NCI-H524 treated with DMSO at 0.1 percent for 48 hours (cell line): ENCODE results near the gene C16orf46.
"Not testable (repeated sequence)": the region's sequence is repeated elsewhere in the genome, so short reads cannot be mapped to it uniquely, and the experiment has no call there.

ENCODE experiments used
- DNase-seq: peaks from one replicate; lab custom pipeline; 2025; lab: John Stamatoyannopoulos, UW

The C16orf46 gene

DNA sequence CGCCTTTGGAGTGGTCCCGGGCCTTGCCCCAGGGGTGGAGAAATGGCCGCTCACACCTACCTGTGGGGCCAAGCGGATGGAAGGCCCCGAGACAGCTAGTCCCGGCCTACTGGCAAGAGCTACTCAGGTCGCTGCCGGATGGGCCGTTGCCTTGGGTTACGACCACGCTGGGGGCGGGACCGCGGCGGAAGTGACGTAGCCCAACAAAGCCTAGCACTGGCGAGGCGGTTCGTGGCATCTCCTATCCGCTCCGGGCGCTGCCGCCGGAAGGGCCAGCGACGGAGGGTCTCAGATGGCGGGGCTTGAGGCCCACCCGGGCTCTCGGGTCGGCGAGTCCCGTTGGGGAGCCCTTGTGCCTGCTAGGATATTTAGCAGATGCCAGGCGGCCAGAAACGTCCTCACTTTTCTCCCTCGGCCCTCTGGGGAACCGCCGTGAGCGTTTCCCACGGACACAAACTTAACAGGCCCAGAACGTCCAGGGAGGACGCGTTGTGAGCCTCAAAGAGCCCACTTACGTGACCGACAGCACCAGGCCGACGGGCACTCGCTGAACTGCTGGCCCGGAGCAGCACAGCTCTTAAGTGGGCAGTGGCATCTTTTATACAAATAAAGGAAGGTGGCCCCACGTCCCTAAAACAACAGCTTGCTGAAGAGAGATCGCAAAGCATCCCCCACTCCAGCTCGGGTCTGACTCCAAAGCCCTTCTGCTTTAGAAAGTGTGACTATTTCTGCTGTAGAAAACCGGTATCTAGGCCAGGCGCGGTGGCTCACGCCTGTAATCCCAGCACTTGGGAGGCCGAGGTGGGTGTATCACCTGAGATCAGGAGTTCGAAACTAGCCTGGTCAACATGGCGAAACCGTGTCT lies at the start of gene C16orf46:
Gene C16orf46, minus strand, starts transcription at position 163 of the 865 bp plus-strand sequence. CDS start 13,283 bp downstream, outside the sequence.
- DNase-seq, result peak; percentile 72

DNA sequence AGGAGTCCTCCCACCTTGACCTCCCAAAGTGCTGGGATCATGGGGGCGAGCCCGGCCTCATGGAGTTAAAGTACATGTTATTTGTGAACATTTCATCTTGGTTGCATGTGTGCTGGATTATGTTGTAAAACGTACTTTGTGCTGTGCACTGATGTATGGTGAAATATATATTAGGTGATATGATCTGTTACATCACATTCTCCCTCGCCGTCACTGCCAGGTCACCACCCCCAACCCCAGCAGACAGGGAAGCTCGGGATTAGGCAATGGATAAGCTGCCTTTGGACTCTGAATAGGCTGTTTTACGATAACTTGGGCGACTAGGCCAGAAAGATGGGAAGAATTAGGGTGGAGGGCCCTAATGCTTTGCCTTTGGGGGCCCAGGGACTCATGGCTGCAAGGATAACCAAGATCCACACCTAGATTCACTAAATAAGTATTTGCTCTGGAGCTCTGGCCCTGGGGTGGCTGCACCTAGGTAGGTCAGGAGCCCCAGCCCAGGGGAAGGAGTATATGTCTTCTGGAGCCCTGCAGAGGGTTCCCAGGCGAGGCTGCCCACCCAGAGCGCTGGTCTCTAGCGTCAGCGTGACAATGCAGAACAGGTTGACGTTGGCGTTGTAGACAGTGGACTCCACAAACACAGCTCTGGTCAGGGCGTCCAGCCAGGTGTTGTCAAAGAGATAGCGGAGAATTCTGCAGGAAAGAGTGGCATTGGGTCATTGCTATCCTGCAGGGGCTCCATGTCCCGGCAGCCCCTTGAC lies 46.2 kb upstream of the C16orf46 start:
- DNase-seq, result no peak

DNA sequence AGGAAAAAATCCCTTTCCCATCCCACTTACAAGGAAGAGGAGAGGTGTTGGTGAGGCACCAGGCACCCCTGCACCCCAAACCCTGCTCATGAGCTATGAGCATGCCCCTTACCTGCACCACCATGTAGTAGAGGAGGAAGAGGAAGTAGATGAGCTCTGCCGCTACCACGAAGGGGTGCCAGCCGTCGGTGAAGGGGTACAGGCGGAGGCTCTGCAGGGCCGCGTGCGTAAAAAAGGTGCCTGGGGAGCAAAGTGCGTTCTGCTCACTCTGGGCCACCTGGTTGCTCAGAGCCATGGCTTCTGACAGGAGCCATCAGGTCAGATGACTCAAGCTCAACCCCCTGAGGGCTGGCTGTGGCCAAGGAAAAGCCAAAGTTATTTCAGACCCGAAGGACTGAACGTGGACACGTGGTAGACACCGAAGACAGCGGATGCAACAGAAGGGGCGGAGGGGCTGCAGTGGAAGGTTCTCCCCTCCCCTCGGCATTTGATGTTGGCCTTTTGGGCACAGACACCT lies 44.5 kb upstream of the C16orf46 start:
- DNase-seq, result no peak

DNA sequence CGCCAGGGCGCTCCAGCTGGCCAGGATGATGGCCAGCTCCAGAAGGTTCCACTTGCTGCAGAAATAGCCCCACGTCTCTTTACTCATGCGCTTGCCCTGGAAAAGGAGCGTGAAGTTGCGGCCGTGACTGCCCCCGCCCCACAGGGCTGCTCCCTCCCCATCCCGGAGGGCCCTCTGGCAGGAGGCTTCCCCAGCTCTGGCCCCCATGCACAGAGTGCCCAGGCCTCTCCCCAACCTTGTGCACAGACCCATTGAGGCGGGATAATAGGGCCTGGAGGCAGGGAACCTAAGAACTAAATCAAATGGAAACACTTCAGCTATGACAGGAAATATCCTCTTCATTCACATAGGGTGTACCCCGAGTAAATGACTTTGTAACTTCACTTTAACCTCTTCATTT lies 40.4 kb upstream of the C16orf46 start:
- DNase-seq, result no peak

- DNase-seq, result no peak
These were observed 39.2 kb upstream of the C16orf46 start for GRCh38 chr16:81116285-81116684.

- no peak for DNase-seq
These were observed 35.4 kb upstream of the C16orf46 start for GRCh38 chr16:81112453-81112852.

GRCh38 chr16:81109274-81109673 lies 32.2 kb upstream of the C16orf46 start:
- DNase-seq, result not testable (repeated sequence)

- DNase-seq, result no peak
These were observed 30.5 kb upstream of the C16orf46 start for GRCh38 chr16:81107511-81107910.

DNA sequence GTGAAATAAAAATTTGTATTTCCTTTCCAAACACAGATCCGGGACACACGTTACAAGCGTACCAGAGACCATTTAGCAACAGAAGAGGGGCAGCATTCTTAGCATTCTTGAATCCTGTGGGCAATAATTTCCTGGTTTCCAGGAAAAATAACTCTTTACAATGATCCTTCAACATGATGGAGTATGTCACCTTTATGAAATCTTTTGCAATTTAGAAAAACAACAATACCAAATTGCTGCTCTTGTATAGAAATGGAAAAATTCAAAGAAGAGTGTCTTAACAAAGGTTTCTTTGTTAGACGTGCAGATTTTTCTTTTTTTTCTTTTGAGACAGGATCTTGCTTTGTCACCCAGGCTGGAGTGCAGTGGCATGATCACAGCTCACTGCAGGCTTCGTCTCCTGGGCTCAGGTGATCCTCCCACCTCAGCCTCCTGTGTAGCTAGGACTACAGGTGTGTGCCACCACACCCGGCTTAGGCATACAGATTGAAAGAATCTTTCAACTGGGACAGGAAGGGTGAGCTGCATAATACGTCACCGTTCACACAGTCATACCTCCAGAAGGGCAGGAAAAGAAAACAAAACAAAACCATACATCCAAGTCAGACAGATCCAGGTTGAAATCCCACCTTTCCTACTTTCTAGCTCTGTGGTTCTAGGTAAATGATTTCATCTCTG lies 29.9 kb upstream of the C16orf46 start:
- DNase-seq, result no peak

GRCh38 chr16:81105946-81106345 lies 28.9 kb upstream of the C16orf46 start:
- DNase-seq, result no peak

- no peak for DNase-seq
These were observed 24.7 kb upstream of the C16orf46 start for GRCh38 chr16:81101702-81102101.

DNA sequence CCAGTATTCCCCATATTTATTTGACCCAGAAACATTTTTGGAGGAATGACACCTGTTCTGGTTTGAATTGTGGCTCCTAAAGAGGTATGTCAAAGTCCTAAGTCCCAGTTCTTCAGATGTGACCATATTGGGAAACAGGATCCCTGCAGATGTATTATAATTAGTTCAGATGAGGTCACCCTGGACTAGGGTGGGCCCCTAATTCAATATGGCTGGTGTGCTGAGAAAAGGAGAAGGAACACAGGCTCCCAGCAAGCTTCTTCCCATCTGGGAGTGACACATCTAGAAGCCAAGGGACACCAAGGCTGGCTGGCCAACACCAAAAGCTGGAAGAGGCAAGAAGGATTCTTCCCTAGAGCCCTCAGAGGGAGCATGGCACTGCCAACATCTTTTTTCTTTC lies 22.9 kb upstream of the C16orf46 start:
- no peak for DNase-seq

GRCh38 chr16:81097230-81097629 lies 20.2 kb upstream of the C16orf46 start:
- DNase-seq, result no peak

DNA sequence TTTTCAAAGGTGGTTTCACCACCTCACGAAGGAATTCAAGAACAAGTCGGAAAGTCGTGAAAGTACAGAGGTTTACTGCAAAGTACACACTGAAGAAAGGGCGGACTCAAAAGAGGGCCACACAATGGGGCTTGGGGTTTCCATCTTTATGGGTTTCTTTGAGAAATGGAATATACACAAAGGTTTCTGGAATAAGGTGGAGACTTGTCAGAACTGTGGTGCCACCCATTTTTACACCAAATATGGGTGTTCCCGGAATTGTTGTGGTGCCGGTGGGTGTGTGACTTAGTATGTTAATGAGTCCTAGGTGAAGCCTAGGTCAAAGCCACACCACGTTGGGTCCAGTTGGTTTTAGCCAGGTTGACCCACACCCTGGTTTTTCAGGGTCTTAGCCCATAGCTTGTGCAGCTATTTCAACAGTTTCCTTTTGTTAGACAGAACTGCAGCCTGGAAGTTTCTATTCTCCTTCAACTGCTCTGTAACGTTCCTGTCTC lies 19.7 kb upstream of the C16orf46 start:
- no peak for DNase-seq

- DNase-seq, result peak; percentile 90
These were observed 19.1 kb upstream of the C16orf46 start, which contains the start of gene GCSH for GRCh38 chr16:81095953-81096714. TSS of gene GCSH (minus strand) at chr16:81096395. CDS start at chr16:81096278, 117 bp downstream.

DNA sequence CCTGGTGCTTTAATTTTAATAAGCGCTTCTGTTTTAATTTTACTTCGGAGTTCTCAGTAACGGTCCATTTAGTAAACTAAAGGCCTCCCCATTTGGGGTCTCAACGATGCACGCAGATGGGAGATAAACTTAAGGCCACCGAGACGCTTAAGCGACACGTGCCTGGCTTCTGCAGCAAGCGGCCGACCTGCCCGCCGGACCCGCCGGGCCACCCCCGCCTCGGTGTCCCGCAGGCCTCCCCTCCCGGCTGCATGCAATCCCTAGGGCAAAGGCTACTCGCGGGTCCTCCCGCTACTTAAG lies 18.6 kb upstream of the C16orf46 start:
- DNase-seq, result no peak

GRCh38 chr16:81094771-81095251 lies 17.8 kb upstream of the C16orf46 start:
- DNase-seq, result no peak

DNA sequence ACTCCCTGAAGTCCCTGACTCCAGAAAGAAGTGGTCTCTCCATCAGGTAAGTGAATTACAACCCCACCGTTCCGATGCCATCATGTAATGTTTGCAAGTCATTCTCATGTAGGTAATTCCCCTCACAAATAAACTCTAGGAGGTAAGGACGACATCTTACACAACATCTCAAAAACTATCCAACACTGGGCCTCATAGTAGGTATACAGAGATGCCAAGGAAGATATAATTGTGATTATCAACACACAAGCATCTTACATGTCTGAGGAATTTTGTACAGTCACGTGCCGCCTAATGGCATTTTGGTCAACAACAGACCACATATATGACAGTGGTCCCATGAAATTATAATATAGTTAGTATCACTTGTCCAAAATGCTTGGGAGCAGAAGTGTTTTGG lies 11.8 kb upstream of the C16orf46 start:
- no peak for DNase-seq

GRCh38 chr16:81081014-81081413 lies 4.0 kb upstream of the C16orf46 start:
- no peak for DNase-seq

DNA sequence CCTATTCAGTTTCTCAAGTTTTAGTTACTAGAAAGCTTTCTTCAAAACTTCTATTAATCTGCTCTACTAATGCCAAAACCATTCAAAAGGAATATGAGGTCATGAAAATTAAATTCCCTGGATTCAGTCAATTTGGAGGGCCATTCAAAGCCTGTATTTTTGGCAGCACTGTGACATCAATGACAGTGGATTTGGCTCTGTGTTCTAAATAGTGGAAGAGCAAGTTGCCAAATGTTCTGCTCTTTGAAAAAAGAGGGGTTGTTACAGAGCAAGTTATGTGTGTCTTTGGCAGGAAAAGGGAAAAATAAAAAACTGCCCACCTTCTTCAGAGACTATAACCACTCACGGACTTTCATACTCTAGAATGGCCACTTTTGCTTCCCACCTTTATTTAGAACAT lies 3.2 kb upstream of the C16orf46 start:
- DNase-seq, result no peak

GRCh38 chr16:81076566-81077075 lies 417 bp downstream of the C16orf46 start:
- peak; percentile 34 for DNase-seq
